Sciatic nerve (tissue), 2 donors: ENCODE results near the gene DTNA. TPM values are rescaled to one million over a fixed set of nuclear protein-coding genes. Genes with fewer than 3 reads are reported as not detected.
"Not testable (repeated sequence)": the region's sequence is repeated elsewhere in the genome, so short reads cannot be mapped to it uniquely, and the experiment has no call there.

ENCODE experiments used
- ATAC-seq: fragments of 200-7000 bp; cut with Tn5 transposase; one replicate; pipeline ENCODE4 v1.9.1; 2020; ENCODE audit warnings: mild to moderate bottlenecking, moderate library complexity
- DNase-seq: peaks from one replicate; pipeline ENCODE4 v3.0.0-alpha.2; 2020; ENCODE audit warnings: low spot score
- intact Hi-C: fragments of 100-400 bp; cut with DNase I; formaldehyde crosslinking; loops from one replicate; pipeline ENCODE4 v1.14.2; 2022
- total RNA-seq: library from RNA; stranded (reverse); fragmentation: NEBNext Ultra II Directional; extraction: Animal tissue kit (Norgen Biotek cat#: 25700); gene quantifications from one replicate; pipeline ENCODE4 v1.2.1, GENCODE V29; 2021
- donor health status: DM: no; HTN: no; CAD: no.
- donor health status: DM: no; HTN: no; CAD: no.

The DTNA gene
- total RNA-seq, 1 donor from 2014 or later, result 81.8 TPM

- intact Hi-C loops, result no loop called here
- ATAC-seq, result no peak
- no peak for DNase-seq
Observed at GRCh38 chr18:34871435-34871834, 161.3 kb downstream of the DTNA start.

DNA sequence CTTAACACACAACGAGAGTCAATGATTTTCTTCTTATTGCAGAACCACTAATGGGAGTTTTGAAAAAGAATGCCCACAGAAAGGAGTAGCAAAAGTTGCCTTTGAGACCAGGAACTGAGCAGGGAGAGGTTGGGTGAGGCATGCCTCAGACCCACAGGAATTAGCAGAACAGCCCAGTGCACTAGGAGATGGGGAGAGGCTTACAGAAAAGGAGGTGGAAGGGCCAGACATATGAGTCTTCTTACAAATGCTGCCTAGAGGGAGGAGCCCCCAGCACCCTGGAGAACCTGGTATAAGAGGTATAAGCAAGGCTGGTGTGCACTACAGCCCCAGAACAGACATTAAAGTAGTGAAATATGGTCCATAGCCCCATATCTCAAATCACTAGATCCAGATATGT lies 162.0 kb downstream of the DTNA start:
- intact Hi-C loops, result no loop called here
- DNase-seq (no peak), ATAC-seq (no peak)

- no peak for DNase-seq
- intact Hi-C loops, result no loop called here
- no peak for ATAC-seq
Observed at GRCh38 chr18:34873986-34874580, 164.0 kb downstream of the DTNA start.

DNA sequence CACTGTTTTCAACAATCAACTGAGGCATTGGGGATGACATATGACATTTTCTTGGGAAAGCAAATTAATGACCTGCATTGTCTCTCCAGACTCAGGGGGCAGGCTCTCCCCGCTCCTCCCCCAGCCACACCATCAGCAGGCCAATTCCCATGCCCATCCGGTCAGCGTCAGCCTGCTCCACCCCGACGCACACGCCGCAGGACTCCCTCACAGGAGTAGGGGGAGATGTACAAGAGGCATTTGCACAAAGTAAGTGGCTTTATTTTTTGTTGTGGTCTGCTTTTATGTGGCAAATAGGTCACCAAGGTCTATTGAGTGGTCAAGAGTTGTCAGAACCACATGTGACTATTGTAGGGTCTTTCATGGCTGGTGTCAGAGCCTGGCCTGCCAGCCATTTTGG lies 165.1 kb downstream of the DTNA start:
- intact Hi-C loops, result no loop called here
- no peak for DNase-seq
- ATAC-seq, result no peak

DNA sequence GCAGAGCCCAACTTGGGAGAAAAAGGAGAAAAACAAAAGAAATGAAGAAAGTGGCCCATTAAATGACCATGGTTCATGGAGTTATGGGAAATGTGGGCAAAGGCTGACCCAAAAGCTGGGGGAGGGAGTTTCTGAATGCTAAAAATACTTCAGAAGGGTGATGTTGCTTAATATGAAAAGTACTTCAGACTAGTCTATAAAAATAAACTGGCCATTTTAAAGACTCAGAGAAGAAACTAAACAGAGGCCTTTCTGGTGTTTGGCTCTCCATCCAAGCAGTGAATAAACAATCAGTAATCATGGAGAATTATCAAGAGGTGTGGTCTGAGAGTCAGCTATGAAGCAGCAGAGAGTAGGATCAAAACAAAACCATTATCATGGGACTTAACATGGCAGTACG lies 170.3 kb downstream of the DTNA start:
- DNase-seq (no peak), ATAC-seq (no peak)
- intact Hi-C loops, result no loop called here

DNA sequence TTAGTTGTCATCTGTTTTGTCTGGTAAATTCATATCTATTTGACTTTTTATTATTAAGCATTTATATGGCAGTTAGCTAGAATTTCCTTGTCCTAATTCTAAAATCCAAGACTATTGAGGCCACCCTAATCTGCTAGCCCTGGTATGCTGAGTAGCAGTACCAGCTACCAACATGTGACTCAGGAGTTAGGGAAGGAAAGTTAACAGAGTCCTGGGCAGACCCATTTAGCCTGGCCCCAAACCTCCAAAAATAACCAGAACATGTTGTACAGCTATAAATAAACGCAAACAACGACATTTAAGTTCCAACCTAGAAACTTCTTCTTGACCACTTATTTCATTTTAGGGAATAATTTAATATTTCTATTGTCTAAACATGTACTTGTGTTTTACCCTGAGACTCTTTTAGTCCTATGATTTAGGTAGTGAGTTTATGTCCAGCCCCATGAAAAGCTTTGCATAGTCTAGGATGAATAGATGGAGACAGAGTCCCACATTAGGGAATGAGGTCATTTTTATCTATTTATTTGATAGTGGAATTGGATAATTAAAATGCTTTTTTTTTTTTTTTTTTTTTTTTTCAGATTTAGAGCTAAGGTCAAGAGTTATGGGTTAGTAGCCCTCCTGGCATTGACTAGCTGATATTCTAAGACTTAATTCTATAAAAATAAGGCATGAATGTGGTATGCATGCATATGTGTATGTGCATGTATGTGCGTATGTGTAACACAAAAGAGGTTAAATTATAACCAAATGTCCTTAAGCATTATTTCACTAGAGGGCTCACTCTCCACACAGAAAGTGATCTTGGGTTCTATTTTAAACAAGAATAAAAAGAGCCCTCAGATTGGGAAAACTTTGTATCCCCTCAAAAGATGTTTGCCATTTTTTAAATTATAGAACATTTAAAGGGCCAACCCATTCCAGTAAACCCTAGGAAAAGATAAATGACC lies 171.1 kb downstream of the DTNA start:
- ATAC-seq, result no peak
- intact Hi-C loops, result no loop called here

DNA sequence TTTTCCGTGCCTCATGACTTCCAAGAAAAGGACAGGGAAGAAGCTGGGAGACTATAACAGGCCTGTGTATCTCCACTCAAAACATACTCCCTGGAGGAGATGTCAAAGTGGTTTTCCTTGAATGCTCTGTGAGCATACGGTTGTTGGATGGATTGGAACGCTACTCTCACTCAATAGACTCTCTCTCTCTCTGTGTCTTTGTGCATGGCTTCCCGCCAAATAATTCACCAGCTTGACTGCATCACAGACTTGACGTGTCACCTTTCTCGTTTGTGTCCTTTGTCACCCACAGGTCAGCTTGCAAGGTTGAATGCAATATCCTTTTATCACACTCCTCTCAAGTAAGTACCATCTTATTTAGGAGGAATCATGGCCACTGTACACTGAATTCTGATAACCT lies 174.3 kb downstream of the DTNA start:
- ATAC-seq (no peak), DNase-seq (no peak)
- intact Hi-C loops, result no loop called here

More for the DNA sequence above, 171.1 kb downstream of the DTNA start:
- DNase-seq, result no peak

GRCh38 chr18:34886177-34886576 lies 176.1 kb downstream of the DTNA start:
- no peak for ATAC-seq
- DNase-seq, result no peak
- intact Hi-C loops, result no loop called here

GRCh38 chr18:34887881-34888580 lies 177.9 kb downstream of the DTNA start:
- intact Hi-C loops, result no loop called here
- no peak for DNase-seq
- no peak for ATAC-seq

- no peak for ATAC-seq
- intact Hi-C loops, result no loop called here
- no peak for DNase-seq
Observed at GRCh38 chr18:34890486-34891085, 180.5 kb downstream of the DTNA start.

DNA sequence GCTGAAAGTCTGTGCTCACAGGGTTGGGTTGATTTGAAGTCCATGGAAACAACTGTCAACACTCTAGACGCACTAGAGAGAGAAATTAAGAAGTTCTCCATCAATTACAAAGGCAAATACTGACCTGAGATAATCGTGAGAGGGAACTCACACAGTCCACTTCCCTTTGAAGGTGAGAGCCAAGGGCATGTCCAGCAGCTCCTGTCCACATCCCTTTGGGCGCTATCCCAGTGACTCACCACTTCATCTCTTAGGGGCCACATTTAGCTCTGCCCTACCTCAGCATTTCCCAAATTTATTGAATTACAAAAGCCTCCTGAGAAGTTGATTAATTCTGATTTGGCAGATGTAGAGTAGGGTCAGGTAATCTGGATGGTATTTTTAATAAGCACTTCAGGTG lies 182.3 kb downstream of the DTNA start:
- ATAC-seq, result no peak
- intact Hi-C loops, result no loop called here
- no peak for DNase-seq

- no peak for ATAC-seq
- intact Hi-C loops, result no loop called here
- DNase-seq, result no peak
Observed at GRCh38 chr18:34893239-34893638, 183.1 kb downstream of the DTNA start.

DNA sequence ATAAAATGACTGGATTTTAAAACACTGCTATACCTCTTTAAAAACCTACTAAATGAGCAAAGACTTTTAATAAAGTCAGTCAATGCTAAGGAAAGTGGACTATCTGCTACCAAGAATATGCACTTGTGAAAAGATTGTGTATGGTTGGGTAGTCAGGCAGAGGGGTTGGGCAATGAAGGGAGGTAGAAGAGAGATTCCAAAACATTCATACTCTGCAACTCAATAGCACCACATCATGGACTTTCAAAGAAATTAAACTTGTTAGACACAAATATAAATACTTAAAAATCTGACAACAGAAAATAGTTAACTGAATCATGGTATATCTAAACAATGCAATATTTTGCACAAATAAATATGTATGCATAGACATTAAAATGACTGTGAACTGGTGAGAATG lies 191.2 kb downstream of the DTNA start:
- DNase-seq, result no peak
- no peak for ATAC-seq
- intact Hi-C loops, result no loop called here

DNA sequence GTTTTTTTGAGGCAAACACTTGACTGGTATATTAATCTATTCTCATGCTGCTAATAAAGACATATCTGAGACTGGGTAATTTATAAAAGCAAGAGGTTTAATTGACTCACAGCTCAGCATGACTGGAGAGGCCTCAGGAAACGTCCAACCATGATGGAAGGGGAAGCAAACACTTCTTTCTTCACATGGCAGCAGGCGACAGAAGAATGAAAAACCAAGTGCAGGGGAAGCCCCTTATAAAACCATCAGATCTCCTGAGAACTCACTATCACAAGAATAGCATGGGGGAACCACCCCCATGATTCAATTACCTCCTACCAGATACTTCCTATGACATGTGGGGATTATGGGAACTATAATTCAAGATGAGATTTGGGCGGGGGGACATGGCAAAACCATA lies 194.9 kb downstream of the DTNA start:
- intact Hi-C loops, result no loop called here
- ATAC-seq, result no peak
- DNase-seq, result no peak

- intact Hi-C loops, ATAC-seq, DNase-seq: not testable (repeated sequence)
Observed at GRCh38 chr18:34906985-34907384, 196.9 kb downstream of the DTNA start.

DNA sequence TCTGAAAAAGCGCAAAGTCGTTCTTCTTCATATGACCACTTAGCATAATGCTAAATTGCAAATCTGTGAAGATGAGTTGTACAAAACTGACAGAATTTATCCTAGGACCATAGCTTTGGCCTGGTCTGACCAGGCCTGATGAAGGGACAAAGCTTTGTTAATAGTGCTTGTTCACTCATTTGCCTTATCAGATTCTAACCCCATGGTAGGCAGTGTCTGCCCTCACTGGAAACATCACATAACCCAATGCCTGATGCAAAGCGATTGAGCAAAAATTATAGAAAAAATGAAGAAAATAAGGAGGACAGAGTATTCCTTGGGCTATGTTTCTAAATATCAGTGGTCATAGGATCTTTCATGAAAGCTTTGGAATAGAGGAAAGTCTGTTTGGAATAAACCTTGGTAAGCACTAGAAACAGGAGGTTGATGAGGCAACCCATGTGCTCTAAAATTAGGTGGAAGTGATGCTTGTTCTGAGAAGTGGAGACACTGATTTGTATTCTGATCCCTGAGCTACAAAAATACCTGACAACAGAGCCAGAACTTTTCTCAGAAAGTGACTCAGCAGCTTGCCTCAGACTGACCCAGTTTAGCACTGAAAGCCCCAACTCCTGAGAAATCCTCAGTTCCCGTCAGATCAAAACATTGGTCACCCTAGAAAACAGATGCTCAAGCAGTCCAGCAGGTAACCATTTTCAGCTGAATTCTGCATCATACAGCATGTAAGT lies 199.7 kb downstream of the DTNA start:
- ATAC-seq (no peak), DNase-seq (no peak)
- intact Hi-C loops, result no loop called here

DNA sequence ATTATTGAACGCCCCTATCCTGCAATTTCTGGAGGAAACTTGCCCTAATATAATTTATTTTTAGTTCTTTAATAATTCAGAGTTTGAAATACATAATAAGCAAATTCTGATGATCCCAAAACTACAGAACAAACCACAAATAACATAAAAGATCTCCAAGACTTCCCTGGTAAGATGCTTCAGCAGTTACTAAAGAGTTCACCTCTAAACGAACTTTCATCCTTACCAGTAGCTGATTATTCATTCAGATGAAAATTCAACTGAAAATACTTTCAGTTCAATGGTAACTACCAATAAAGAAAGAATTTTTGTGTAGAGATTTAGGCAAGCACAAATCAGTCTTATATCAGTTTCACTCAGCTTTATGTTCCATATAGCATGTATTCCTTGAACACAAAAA lies 201.0 kb downstream of the DTNA start:
- DNase-seq, result no peak
- ATAC-seq, result no peak
- intact Hi-C loops, result no loop called here

GRCh38 chr18:34911661-34912384 lies 201.7 kb downstream of the DTNA start:
- DNase-seq, result no peak
- ATAC-seq, result no peak
- intact Hi-C loops, result no loop called here
